HEK293T (cell line): Measurements from ENCODE around the gene FCGBP.

ENCODE experiments used
- BHLHE40 ChIP-seq: fragments of 450-650 bp; IDR thresholded peaks from 2 replicates; pipeline ENCODE4 v1.6.1; 2016; ENCODE audit warnings: mild to moderate bottlenecking, moderate library complexity, borderline replicate concordance
- HDGF ChIP-seq: fragments of 450-650 bp; IDR thresholded peaks from 2 replicates; pipeline ENCODE4 v1.6.1; 2017; ENCODE audit warnings: antibody characterized with exemption, borderline replicate concordance
- NFRKB ChIP-seq: fragments of 450-650 bp; IDR thresholded peaks from 2 replicates; pipeline ENCODE4 v1.6.1; 2016; ENCODE audit warnings: mild to moderate bottlenecking, moderate library complexity
- SP1 ChIP-seq: fragments of 450-650 bp; IDR thresholded peaks from 2 replicates; pipeline ENCODE4 v1.6.1; 2017
- SUZ12 ChIP-seq: fragments of 450-650 bp; IDR thresholded peaks from 2 replicates; pipeline ENCODE4 v1.6.1; 2016; ENCODE audit warnings: mild to moderate bottlenecking

DNA sequence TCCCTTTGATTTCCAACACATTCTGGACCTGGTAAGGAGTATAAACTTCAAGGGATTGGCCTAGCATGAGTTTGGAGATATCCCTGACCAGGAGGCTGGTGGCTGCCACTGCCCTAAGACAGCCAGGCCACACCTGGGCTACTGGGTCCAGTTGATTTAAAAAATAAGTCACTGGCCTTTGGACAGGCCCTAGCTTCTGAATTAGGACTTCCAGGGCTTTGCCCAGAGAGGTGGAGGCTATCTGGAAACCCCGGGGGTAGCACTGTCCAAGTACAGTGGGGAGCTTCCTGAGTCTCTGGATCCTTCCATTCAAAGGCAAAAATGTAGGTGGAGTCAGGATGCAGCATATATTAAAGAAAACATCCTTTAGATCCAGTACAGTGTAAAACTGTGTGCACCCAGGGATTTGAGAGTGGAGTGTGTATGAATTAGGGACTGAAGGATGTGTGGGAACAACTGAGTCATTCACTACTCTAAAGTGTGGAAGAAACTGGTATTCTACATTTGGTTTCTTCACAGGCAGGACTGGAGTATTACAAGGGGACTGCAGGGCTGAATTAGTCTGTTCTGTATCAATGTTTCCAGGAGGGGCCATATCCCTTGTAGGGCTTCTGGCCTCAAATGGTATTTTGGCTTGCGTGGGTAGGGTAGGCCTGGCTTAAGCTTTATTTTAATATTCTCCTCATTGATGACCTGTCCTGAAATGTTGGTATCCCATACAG, 14.8 kb upstream of the FCGBP start:
- TF ChIP-seq HDGF (no peak), SUZ12 (no peak), NFRKB (no peak), SP1 (no peak), BHLHE40 (no peak)
